ENCODE data around the gene PTPN20.

DNA sequence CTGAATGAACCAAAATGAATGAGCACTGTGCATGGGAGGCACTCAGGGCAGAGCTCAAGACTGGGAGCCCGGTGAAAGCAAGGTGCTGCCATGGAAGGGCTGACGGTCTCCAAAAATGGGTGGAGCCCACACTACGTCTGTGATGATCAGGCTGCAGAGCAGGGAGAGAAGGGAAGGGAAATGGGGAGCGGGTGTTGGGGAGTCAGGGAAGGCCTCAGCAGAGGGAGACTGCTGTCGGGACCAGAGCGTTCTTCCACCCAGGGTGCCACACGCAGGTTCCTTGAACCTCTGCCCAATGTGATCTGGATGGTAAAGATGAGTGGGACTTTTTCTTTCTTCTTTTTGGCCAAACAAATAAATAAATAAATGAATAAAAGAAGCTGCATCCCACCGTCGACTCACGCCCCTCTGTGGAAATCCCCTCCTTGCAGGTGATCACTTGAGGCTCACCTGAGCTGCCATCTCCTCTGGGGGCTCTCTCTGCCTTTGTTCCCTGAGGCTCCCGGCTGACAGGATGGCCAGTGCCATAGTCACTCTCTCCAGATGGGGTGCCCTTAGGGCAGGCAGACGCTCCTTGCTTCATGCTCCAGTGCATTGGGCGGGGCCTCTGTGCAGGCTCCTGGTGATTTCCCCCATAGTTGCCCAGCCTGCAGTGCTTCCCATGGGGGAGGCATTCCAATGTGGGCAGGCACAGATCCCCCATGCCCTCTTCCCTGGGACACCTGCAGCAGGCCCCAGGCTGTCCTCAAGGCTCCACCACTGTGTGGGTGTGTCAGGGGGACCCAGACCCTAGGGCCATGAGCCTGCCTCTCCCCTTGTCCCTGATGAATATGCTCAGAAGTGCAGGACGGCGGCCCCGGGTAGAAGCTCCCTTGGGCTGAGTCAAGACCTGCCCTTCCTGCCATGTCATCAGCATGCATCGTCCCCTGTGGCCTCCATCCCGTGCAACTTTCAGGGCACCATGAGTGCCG is 131.8 kb downstream of the PTPN20 start:
- TF ChIP-seq, protein P1, sequence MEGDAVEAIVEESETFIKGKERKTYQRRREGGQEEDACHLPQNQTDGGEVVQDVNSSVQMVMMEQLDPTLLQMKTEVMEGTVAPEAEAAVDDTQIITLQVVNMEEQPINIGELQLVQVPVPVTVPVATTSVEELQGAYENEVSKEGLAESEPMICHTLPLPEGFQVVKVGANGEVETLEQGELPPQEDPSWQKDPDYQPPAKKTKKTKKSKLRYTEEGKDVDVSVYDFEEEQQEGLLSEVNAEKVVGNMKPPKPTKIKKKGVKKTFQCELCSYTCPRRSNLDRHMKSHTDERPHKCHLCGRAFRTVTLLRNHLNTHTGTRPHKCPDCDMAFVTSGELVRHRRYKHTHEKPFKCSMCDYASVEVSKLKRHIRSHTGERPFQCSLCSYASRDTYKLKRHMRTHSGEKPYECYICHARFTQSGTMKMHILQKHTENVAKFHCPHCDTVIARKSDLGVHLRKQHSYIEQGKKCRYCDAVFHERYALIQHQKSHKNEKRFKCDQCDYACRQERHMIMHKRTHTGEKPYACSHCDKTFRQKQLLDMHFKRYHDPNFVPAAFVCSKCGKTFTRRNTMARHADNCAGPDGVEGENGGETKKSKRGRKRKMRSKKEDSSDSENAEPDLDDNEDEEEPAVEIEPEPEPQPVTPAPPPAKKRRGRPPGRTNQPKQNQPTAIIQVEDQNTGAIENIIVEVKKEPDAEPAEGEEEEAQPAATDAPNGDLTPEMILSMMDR (IDR thresholded peaks at IDR 0.05) = no peak
- TF ChIP-seq POLR2A (IDR thresholded peaks at IDR 0.05) = no peak

Measured in body of pancreas (tissue), 4 donors.